Osteoblast (primary cell): ENCODE results near the gene ZEB2. TPM values are rescaled to one million over a fixed set of nuclear protein-coding genes. Genes with fewer than 3 reads are reported as not detected.

Experiments
- DNase-seq: peaks from one replicate; pipeline ENCODE4 v3.0.0; 2011; ENCODE audit warnings: low spot score, mixed read lengths; ENCODE audit not compliant: insufficient read length; ENCODE audit errors: missing footprints
- H2AFZ ChIP-seq: 2 replicates; pipeline ENCODE4 v1.6.0; 2011; ENCODE audit warnings: mild to moderate bottlenecking, low read length
- H3K27ac ChIP-seq: 2 replicates; pipeline ENCODE4 v1.5.1; 2011; ENCODE audit warnings: mild to moderate bottlenecking, low read depth, low read length, moderate library complexity
- H3K27me3 ChIP-seq: 2 replicates; pipeline ENCODE4 v1.6.0; 2012; ENCODE audit warnings: mild to moderate bottlenecking, control low read depth, inconsistent platforms, low read length, moderate library complexity; ENCODE audit not compliant: insufficient read depth
- H3K36me3 ChIP-seq: 2 replicates; pipeline ENCODE4 v1.5.1; 2011; ENCODE audit warnings: mild to moderate bottlenecking, low read length, control low read depth, moderate library complexity; ENCODE audit not compliant: insufficient read depth
- H3K4me1 ChIP-seq: 2 replicates; pipeline ENCODE4 v1.5.1; 2011; ENCODE audit warnings: mild to moderate bottlenecking, low read length, control low read depth, moderate library complexity; ENCODE audit not compliant: insufficient read depth
- H3K4me2 ChIP-seq: 2 replicates; pipeline ENCODE4 v1.6.0; 2011; ENCODE audit warnings: mild to moderate bottlenecking, low read length; ENCODE audit not compliant: insufficient read depth
- H3K4me3 ChIP-seq: fragments of 200-600 bp; sonication (generic); 3 replicates; pipeline ENCODE4 v1.5.1; 2012; ENCODE audit warnings: mild to moderate bottlenecking, low read length, inconsistent platforms; ENCODE audit not compliant: insufficient read depth
- H3K79me2 ChIP-seq: 2 replicates; pipeline ENCODE4 v1.6.0; 2012; ENCODE audit warnings: mild to moderate bottlenecking, low read length, control low read depth, inconsistent platforms; ENCODE audit not compliant: insufficient read depth
- H3K9me3 ChIP-seq: 2 replicates; pipeline ENCODE4 v1.5.1; 2011; ENCODE audit warnings: low read depth, low read length, control low read depth
- H4K20me1 ChIP-seq: 2 replicates; pipeline ENCODE4 v1.6.0; 2012; ENCODE audit warnings: mild to moderate bottlenecking, low read length, control low read depth; ENCODE audit not compliant: insufficient read depth
- total RNA-seq: library from RNA; depleted of rRNA; stranded (reverse); fragments of >200 nt; gene quantifications from 2 replicates; pipeline ENCODE4 v1.2.3, GENCODE V29; 2012
- TF ChIP-seq, protein P1 (sequence below): IDR thresholded peaks from 2 replicates; pipeline ENCODE4 v1.5.1; 2011; ENCODE audit warnings: mild to moderate bottlenecking, low read depth, low read length, moderate library complexity; ENCODE audit errors: extremely low read depth

The ZEB2 gene
- total RNA-seq, 1 donor: 119 TPM

DNA sequence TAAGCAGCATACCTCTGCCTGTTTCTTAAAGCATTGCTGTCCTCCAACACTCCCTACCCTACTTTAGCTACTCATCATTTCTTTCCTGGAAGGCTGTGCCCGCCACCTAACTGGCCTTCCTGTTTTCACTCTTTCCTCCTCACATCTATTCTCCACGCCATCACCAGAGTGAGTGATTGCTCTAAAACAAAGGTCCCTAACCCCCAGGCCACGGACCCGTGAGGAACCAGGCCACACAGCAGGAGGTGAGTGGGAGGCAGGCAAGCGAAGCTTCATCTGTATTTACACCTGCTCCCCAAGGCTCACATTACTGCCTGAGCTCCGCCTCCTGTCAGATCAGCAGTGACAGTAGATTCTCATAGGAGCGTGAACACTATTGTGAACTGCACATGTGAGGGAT is 13.3 kb upstream of the ZEB2 start:
- Histone ChIP-seq H3K27me3 (no peaks in the 10 kb centered on the region), H4K20me1 (no peaks in the 10 kb centered on the region), H3K4me1 (no peaks in the 10 kb centered on the region), H3K36me3 (no peaks in the 10 kb centered on the region), H3K9me3 (no peaks in the 10 kb centered on the region), H3K4me2 (no peak overlapping the region), H3K4me3 (no peak overlapping the region), H3K79me2 (no peaks in the 10 kb centered on the region), H3K27ac (no peak overlapping the region), H2AFZ (no peak overlapping the region)
- DNase-seq: no peak
- TF ChIP-seq, protein P1, sequence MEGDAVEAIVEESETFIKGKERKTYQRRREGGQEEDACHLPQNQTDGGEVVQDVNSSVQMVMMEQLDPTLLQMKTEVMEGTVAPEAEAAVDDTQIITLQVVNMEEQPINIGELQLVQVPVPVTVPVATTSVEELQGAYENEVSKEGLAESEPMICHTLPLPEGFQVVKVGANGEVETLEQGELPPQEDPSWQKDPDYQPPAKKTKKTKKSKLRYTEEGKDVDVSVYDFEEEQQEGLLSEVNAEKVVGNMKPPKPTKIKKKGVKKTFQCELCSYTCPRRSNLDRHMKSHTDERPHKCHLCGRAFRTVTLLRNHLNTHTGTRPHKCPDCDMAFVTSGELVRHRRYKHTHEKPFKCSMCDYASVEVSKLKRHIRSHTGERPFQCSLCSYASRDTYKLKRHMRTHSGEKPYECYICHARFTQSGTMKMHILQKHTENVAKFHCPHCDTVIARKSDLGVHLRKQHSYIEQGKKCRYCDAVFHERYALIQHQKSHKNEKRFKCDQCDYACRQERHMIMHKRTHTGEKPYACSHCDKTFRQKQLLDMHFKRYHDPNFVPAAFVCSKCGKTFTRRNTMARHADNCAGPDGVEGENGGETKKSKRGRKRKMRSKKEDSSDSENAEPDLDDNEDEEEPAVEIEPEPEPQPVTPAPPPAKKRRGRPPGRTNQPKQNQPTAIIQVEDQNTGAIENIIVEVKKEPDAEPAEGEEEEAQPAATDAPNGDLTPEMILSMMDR: no peak

DNA sequence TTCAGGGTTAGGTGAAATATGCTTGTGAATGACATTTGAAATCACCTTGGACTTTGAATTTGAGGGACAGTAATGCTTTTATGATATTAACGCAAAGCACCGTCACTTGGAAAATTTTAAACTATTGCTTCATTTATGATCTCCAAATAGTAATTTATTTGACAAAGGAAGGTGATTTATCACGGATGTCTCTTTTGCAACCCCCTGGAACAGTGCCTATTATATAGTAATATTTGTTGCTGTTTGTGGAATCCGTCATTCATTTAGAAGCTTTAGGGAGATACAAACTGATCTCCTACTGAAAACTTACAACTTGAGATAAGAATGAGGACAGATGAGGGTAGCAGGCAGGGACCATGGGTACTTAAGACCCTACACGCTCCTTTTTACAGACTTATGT is 10.7 kb upstream of the ZEB2 start:
- Histone ChIP-seq H2AFZ (no peak overlapping the region), H3K27me3 (no peaks in the 10 kb centered on the region), H3K9me3 (no peaks in the 10 kb centered on the region), H3K36me3 (no peaks in the 10 kb centered on the region), H3K4me1 (no peaks in the 10 kb centered on the region), H3K27ac (no peak overlapping the region), H3K4me3 (no peak overlapping the region), H3K4me2 (no peak overlapping the region), H4K20me1 (no peaks in the 10 kb centered on the region), H3K79me2 (no peaks in the 10 kb centered on the region)
- TF ChIP-seq, protein P1: no peak
- DNase-seq: no peak

DNA sequence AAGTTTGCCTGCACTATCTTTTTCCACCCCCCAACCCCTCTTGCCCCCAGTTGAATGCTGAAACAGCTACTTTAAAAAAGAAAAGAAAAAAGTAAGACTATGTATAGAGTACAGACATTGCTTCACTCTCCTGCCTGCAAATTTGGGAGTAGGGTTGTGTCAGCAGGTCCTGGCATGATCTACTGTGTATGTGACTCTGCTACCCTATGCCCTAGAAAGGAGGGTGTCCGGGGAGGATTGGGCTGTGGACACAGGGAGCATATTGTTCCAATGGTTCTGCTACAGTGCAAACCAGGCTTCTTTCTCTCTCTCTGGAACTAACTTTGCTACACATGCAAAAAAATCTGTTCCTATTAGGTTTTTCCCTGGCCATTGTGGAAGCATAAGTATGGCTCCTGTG is 9.9 kb upstream of the ZEB2 start:
- Histone ChIP-seq H3K9me3 (no peaks in the 10 kb centered on the region), H3K4me2 (no peak overlapping the region), H3K4me1 (peaks cover 3% of the 10 kb centered on the region), H3K27ac (no peak overlapping the region), H3K4me3 (no peak overlapping the region), H3K36me3 (no peaks in the 10 kb centered on the region), H4K20me1 (no peaks in the 10 kb centered on the region), H3K79me2 (no peaks in the 10 kb centered on the region), H2AFZ (no peak overlapping the region), H3K27me3 (no peaks in the 10 kb centered on the region)
- TF ChIP-seq, protein P1: no peak
- DNase-seq: no peak

DNA sequence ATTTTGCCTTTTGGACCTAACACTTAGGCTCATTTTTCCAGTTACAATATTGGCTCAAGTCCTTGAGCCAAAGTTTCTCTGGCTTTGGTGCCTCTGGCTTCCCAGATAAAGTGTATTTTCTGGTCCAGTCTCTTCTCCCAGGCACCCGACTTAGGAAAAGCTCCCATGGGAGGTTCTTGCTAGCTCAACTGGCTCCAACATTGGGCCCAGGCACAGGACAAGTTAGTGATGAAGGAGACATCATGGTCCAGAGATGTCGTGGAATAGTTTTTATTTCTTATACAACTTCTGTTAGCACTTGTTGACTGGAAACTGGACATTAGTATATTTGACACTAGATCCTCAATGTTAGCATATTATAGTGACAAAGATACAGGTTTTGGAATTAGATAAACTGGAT is 8.2 kb upstream of the ZEB2 start:
- Histone ChIP-seq H4K20me1 (no peaks in the 10 kb centered on the region), H3K79me2 (peaks cover 8% of the 10 kb centered on the region), H3K27me3 (no peaks in the 10 kb centered on the region), H3K36me3 (no peaks in the 10 kb centered on the region), H3K4me2 (no peak overlapping the region), H3K27ac (no peak overlapping the region), H3K9me3 (no peaks in the 10 kb centered on the region), H2AFZ (no peak overlapping the region), H3K4me3 (no peak overlapping the region), H3K4me1 (peaks cover 9% of the 10 kb centered on the region)
- TF ChIP-seq, protein P1: no peak
- no peak for DNase-seq
